Keratinocyte (primary cell): Measurements from ENCODE around the gene ICAM2.

Experiments
- EZH2 ChIP-seq: IDR thresholded peaks from one replicate; pipeline ENCODE4 v1.6.1; 2012; ENCODE audit warnings: inconsistent platforms, mild to moderate bottlenecking, low read length, moderate library complexity
- TF ChIP-seq, protein P1 (sequence below), 3 experiments: IDR thresholded peaks in 1 of 3; conservative IDR thresholded peaks in 1 of 3; optimal IDR thresholded peaks in 1 of 3; 2 replicates in 2 of 3; 3 replicates in 1 of 3; pipeline versions ENCODE3 to v1.5.1; 2011; ENCODE audit warnings: low read length in 3 of 3, mild to moderate bottlenecking in 3 of 3, moderate library complexity in 2 of 3, control low read depth in 1 of 3, inconsistent platforms in 1 of 3; ENCODE audit not compliant: insufficient read depth in 2 of 3; ENCODE audit errors: extremely low read depth in 1 of 3

DNA sequence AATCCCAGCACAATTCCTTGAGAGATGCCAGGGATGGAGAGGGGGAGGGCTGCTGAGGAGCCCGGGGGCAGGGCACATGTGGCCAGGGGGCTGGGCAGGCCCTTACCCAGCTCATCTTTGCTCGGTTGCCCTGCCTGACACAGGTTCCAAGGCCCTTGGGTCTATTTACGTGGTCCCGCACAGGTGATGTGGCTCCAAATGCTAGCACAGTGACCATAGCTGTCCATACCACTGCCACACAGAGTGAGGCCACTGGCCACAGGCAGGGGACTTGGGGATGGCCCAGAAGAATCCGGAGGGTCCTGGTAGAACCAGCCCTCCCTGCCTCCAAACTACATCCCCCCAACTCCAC, 32.3 kb downstream of the ICAM2 start:
- TF ChIP-seq, protein P1, sequence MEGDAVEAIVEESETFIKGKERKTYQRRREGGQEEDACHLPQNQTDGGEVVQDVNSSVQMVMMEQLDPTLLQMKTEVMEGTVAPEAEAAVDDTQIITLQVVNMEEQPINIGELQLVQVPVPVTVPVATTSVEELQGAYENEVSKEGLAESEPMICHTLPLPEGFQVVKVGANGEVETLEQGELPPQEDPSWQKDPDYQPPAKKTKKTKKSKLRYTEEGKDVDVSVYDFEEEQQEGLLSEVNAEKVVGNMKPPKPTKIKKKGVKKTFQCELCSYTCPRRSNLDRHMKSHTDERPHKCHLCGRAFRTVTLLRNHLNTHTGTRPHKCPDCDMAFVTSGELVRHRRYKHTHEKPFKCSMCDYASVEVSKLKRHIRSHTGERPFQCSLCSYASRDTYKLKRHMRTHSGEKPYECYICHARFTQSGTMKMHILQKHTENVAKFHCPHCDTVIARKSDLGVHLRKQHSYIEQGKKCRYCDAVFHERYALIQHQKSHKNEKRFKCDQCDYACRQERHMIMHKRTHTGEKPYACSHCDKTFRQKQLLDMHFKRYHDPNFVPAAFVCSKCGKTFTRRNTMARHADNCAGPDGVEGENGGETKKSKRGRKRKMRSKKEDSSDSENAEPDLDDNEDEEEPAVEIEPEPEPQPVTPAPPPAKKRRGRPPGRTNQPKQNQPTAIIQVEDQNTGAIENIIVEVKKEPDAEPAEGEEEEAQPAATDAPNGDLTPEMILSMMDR (optimal IDR thresholded peaks at IDR 0.05 in 1 of 3, IDR thresholded peaks at IDR 0.05 in 1 of 3, conservative IDR thresholded peaks at IDR 0.05 in 1 of 3; ENCODE audit: extremely low read depth in 1 of 3, insufficient read depth in 2 of 3, low read length in 3 of 3), result no peak
- no peak for TF ChIP-seq EZH2
